Osteoblast (primary cell): Measurements from ENCODE around the gene APOBEC2. TPM values are rescaled to one million over a fixed set of nuclear protein-coding genes. Genes with fewer than 3 reads are reported as not detected.

ENCODE experiments used
- DNase-seq: peaks from one replicate; pipeline ENCODE4 v3.0.0; 2011; ENCODE audit warnings: low spot score, mixed read lengths; ENCODE audit not compliant: insufficient read length; ENCODE audit errors: missing footprints
- H2AFZ ChIP-seq: 2 replicates; pipeline ENCODE4 v1.6.0; 2011; ENCODE audit warnings: mild to moderate bottlenecking, low read length
- H3K27ac ChIP-seq: 2 replicates; pipeline ENCODE4 v1.5.1; 2011; ENCODE audit warnings: mild to moderate bottlenecking, low read depth, low read length, moderate library complexity
- H3K27me3 ChIP-seq: 2 replicates; pipeline ENCODE4 v1.6.0; 2012; ENCODE audit warnings: mild to moderate bottlenecking, control low read depth, inconsistent platforms, low read length, moderate library complexity; ENCODE audit not compliant: insufficient read depth
- H3K36me3 ChIP-seq: 2 replicates; pipeline ENCODE4 v1.5.1; 2011; ENCODE audit warnings: mild to moderate bottlenecking, low read length, control low read depth, moderate library complexity; ENCODE audit not compliant: insufficient read depth
- H3K4me1 ChIP-seq: 2 replicates; pipeline ENCODE4 v1.5.1; 2011; ENCODE audit warnings: mild to moderate bottlenecking, low read length, control low read depth, moderate library complexity; ENCODE audit not compliant: insufficient read depth
- H3K4me2 ChIP-seq: 2 replicates; pipeline ENCODE4 v1.6.0; 2011; ENCODE audit warnings: mild to moderate bottlenecking, low read length; ENCODE audit not compliant: insufficient read depth
- H3K4me3 ChIP-seq: fragments of 200-600 bp; sonication (generic); 3 replicates; pipeline ENCODE4 v1.5.1; 2012; ENCODE audit warnings: mild to moderate bottlenecking, low read length, inconsistent platforms; ENCODE audit not compliant: insufficient read depth
- H3K79me2 ChIP-seq: 2 replicates; pipeline ENCODE4 v1.6.0; 2012; ENCODE audit warnings: mild to moderate bottlenecking, low read length, control low read depth, inconsistent platforms; ENCODE audit not compliant: insufficient read depth
- H3K9me3 ChIP-seq: 2 replicates; pipeline ENCODE4 v1.5.1; 2011; ENCODE audit warnings: low read depth, low read length, control low read depth
- H4K20me1 ChIP-seq: 2 replicates; pipeline ENCODE4 v1.6.0; 2012; ENCODE audit warnings: mild to moderate bottlenecking, low read length, control low read depth; ENCODE audit not compliant: insufficient read depth
- total RNA-seq: library from RNA; depleted of rRNA; stranded (reverse); fragments of >200 nt; gene quantifications from 2 replicates; pipeline ENCODE4 v1.2.3, GENCODE V29; 2012
- TF ChIP-seq, protein P1 (sequence below): IDR thresholded peaks from 2 replicates; pipeline ENCODE4 v1.5.1; 2011; ENCODE audit warnings: mild to moderate bottlenecking, low read depth, low read length, moderate library complexity; ENCODE audit errors: extremely low read depth

The APOBEC2 gene
- total RNA-seq, 1 donor, result not detected

DNA sequence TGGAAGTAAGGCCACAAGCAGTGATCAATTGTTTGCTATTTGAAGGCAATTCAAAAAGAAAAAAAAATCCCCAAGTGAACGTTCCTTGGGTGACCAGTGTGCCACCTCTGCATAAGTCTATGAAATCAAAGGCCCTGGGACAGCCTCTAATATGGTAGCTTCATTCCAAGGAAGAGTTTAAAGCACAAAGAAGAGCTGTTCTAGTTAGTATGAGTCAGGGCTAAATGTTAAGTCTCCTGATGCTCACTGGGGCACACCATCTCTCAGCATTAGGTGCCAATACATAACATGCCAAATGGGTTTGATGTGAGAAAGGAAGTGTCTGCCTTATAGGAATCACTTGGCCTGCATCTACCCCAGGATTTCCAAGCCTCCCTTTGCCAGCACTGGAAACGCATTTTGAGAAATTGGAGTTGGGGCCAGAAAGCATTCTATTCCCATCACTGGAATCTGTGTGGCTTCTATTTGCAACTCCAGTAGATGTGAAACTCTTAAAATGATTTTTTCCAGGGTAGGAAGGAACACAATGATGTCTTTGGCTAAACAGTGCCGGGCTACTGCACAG, 27.0 kb upstream of the APOBEC2 start:
- Histone ChIP-seq H3K36me3 (no peaks in the 10 kb centered on the region), H2AFZ (no peak overlapping the region), H3K27me3 (peaks cover 3% of the 10 kb centered on the region), H3K27ac (no peak overlapping the region), H3K4me3 (no peak overlapping the region), H3K4me1 (peaks cover 12% of the 10 kb centered on the region), H3K79me2 (no peaks in the 10 kb centered on the region), H3K4me2 (no peak overlapping the region), H4K20me1 (no peaks in the 10 kb centered on the region), H3K9me3 (no peaks in the 10 kb centered on the region)
- TF ChIP-seq, protein P1, sequence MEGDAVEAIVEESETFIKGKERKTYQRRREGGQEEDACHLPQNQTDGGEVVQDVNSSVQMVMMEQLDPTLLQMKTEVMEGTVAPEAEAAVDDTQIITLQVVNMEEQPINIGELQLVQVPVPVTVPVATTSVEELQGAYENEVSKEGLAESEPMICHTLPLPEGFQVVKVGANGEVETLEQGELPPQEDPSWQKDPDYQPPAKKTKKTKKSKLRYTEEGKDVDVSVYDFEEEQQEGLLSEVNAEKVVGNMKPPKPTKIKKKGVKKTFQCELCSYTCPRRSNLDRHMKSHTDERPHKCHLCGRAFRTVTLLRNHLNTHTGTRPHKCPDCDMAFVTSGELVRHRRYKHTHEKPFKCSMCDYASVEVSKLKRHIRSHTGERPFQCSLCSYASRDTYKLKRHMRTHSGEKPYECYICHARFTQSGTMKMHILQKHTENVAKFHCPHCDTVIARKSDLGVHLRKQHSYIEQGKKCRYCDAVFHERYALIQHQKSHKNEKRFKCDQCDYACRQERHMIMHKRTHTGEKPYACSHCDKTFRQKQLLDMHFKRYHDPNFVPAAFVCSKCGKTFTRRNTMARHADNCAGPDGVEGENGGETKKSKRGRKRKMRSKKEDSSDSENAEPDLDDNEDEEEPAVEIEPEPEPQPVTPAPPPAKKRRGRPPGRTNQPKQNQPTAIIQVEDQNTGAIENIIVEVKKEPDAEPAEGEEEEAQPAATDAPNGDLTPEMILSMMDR, result no peak
- peak; percentile 82 for DNase-seq

DNA sequence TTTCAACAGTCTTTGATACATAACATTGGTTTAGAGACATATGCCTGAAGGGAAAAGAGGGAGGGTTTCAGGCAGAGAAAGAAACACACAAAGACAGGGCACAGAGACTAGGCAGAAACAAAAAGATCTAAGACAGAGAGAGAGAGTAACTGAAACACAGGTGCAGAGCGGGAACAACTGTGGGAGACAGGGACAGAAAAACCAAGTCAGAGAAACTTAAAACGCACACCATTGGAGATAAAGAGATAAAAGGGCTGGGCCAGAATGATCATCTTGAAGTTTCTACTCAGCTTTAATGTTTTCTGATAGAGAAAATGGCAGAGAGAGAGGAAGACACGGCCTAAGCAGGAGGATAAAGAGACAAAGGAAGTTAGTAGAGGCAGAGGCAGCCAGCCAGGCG, 25.8 kb upstream of the APOBEC2 start:
- DNase-seq, result no peak
- TF ChIP-seq, protein P1, result no peak
- Histone ChIP-seq H3K27me3 (peaks cover 3% of the 10 kb centered on the region), H3K9me3 (no peaks in the 10 kb centered on the region), H4K20me1 (no peaks in the 10 kb centered on the region), H3K4me3 (peak overlapping the region; percentile 70), H3K4me1 (peaks cover 9% of the 10 kb centered on the region), H2AFZ (peak overlapping the region; percentile 96), H3K79me2 (no peaks in the 10 kb centered on the region), H3K27ac (no peak overlapping the region), H3K4me2 (peak overlapping the region; percentile 90), H3K36me3 (no peaks in the 10 kb centered on the region)

DNA sequence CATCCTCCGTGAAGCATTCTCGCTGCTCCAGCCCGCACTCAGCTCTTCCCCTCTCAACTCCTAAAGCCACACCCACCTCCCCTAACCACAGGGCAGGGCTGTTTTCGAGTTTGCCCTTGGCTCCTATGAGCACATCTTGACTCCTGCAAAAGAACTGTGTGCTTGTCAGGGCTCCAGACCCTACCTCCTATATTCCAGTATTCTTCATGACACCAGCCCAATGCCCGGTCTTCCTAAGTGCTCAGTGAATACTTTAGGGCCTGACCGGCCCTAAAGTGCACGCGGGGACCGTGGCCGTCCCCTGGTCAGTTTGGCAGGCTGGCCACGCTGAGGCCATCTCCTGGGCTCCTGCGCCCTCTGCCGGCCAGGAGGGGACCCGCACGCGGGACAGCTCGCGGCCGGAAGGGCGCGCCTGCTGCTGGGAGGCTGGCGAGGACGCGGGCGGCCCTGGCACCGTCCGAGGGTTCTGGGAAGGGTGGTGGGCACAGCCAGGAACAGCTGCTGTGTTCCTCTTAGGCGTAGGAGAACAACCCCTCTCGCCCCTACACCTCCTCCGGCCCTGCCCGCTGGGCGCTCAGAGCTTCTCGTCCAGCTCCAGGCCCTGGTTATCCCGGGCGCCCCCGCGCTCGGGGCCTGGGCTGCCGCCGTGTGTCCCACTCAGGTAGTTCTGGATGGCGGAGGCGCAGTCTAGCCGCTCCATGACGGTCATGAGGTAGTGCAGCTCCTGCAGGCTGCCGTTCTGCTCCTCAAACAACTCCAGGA, 25.0 kb upstream of the APOBEC2 start:
- Histone ChIP-seq H3K4me1 (peaks cover 9% of the 10 kb centered on the region), H3K27ac (no peak overlapping the region), H3K9me3 (no peaks in the 10 kb centered on the region), H3K27me3 (peaks cover 3% of the 10 kb centered on the region), H4K20me1 (no peaks in the 10 kb centered on the region), H2AFZ (peak overlapping the region; percentile 96), H3K4me3 (peak overlapping the region; percentile 70), H3K4me2 (peak overlapping the region; percentile 90), H3K79me2 (no peaks in the 10 kb centered on the region), H3K36me3 (no peaks in the 10 kb centered on the region)
- TF ChIP-seq, protein P1, result peak; percentile 89
- DNase-seq, result peak; percentile 97

DNA sequence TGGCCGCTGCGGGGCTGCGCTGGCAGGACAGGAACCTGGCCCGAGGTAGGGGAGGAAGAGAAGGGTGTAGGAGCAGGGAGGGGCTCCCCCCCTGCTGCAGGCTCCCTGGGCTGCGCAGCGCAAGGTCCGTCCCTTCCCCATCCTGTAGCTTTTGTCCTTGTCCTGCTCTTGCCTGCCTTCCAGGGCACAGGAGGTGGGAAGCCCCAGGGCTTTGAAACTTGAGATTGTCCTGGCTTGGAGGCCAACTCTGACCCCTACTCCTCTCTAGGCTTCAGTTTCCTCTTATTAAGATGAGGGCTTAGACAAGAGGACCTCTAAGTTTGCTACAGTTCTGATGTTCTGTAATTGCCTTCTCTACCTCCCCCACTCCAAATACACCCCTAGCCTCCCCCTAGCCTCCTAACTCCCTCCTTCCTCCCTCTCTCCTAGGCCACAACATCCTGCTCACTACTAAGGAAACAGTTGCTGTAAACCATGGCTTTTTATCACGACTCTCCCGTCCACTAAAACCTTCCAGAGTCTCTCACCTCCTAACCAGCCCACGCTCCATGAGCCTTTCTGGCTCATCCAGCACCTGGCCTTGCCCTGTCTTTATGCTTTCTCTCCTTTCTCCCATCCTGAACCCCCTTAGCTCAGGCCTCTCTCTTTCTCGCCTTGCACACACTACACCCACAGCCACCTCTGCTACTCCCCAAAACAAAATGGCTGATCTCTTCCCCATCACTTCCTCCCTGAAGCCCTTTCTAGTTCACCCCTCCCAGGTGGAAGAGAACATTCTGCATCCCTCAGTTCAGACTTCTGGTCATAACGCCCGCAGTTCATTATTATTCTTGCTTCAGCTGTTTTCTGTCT, 24.2 kb upstream of the APOBEC2 start:
- peaks cover 9% of the 10 kb centered on the region for H3K4me1 ChIP-seq
- DNase-seq, result peak; percentile 77

More for the DNA sequence above, 24.2 kb upstream of the APOBEC2 start:
- Histone ChIP-seq H4K20me1 (no peaks in the 10 kb centered on the region), H3K27me3 (peaks cover 3% of the 10 kb centered on the region), H3K4me3 (peak overlapping the region; percentile 70), H3K9me3 (no peaks in the 10 kb centered on the region), H3K4me2 (peak overlapping the region; percentile 90), H3K36me3 (no peaks in the 10 kb centered on the region), H3K27ac (no peak overlapping the region), H3K79me2 (no peaks in the 10 kb centered on the region), H2AFZ (peak overlapping the region; percentile 96)
- TF ChIP-seq, protein P1, result no peak
